Parathyroid adenoma (tissue), 2 donors: Measurements from ENCODE around the gene GRN.

Experiments used
- H2AFZ ChIP-seq: fragments of 300-600 bp; sonication (generic); one replicate; pipeline ENCODE4 v1.7.0; 2017; ENCODE audit warnings: antibody characterized with exemption, mild to moderate bottlenecking
- H3K27ac ChIP-seq: fragments of 300-600 bp; sonication (generic); one replicate; pipeline ENCODE4 v1.7.0; 2017
- H3K27me3 ChIP-seq: fragments of 300-600 bp; sonication (generic); one replicate; pipeline ENCODE4 v1.7.0; 2017; ENCODE audit warnings: low read length; ENCODE audit not compliant: control insufficient read depth, insufficient read depth
- H3K36me3 ChIP-seq: fragments of 300-600 bp; sonication (generic); one replicate; pipeline ENCODE4 v1.7.0; 2017; ENCODE audit warnings: low read length; ENCODE audit not compliant: control insufficient read depth, insufficient read depth
- H3K4me1 ChIP-seq: fragments of 300-600 bp; sonication (generic); one replicate; pipeline ENCODE4 v1.7.0; 2017; ENCODE audit warnings: control low read depth
- H3K4me2 ChIP-seq: fragments of 300-600 bp; sonication (generic); one replicate; pipeline ENCODE4 v1.7.0; 2017; ENCODE audit warnings: low read length
- H3K4me3 ChIP-seq: fragments of 300-600 bp; sonication (generic); one replicate; pipeline ENCODE4 v1.7.0; 2017; ENCODE audit warnings: low read depth, low read length
- H3K79me2 ChIP-seq: fragments of 300-600 bp; sonication (generic); one replicate; pipeline ENCODE4 v1.7.0; 2017; ENCODE audit warnings: control low read depth
- H3K9ac ChIP-seq: fragments of 300-600 bp; sonication (generic); one replicate; pipeline ENCODE4 v1.7.0; 2017; ENCODE audit warnings: mild to moderate bottlenecking
- H3K9me3 ChIP-seq: fragments of 300-600 bp; sonication (generic); one replicate; pipeline ENCODE4 v1.7.0; 2017; ENCODE audit warnings: low read length; ENCODE audit not compliant: control insufficient read depth
- CTCF ChIP-seq: fragments of 300-600 bp; sonication (generic); IDR thresholded peaks from one replicate; pipeline ENCODE4 v1.7.0; 2017; ENCODE audit warnings: antibody characterized with exemption, mild to moderate bottlenecking
- donor health status: primary hyperparathyroidism.

Gene GRN

GRCh38 chr17:44318077-44318892 lies 26.8 kb upstream of the GRN start:
- Histone ChIP-seq H3K79me2 (no peaks in the 10 kb centered on the region), H3K4me1 (peaks cover 6% of the 10 kb centered on the region), H2AFZ (no peak overlapping the region), H3K4me2 (no peak overlapping the region), H3K27ac (no peak overlapping the region), H3K27me3 (no peaks in the 10 kb centered on the region), H3K4me3 (no peak overlapping the region), H3K9ac (no peak overlapping the region), H3K9me3 (no peaks in the 10 kb centered on the region), H3K36me3 (no peaks in the 10 kb centered on the region)
- no peak for TF ChIP-seq CTCF

DNA sequence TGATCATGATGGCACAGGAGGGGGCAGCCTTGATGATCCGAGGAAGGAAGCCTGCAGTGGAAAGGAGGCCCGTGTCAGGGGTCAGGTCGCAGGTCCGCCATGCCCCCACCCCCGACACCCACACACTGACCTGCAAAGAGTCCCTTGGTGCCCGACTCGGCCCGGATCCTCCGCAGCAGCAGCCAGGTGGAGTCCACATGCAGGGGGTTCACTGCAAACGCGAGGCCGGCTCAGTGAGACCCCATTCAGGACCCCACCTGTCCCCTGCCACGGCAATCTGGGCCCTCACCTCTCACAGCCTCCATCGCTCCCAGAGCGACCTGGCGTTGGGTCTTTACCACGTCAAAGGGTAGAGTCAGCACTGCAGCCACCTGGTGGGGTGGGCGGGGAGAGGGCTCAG lies 25.0 kb upstream of the GRN start:
- Histone ChIP-seq H3K9me3 (no peaks in the 10 kb centered on the region), H3K27me3 (no peaks in the 10 kb centered on the region), H3K36me3 (no peaks in the 10 kb centered on the region), H3K4me3 (no peak overlapping the region), H3K4me2 (no peak overlapping the region), H3K9ac (no peak overlapping the region), H3K27ac (no peak overlapping the region), H3K79me2 (peaks cover 9% of the 10 kb centered on the region), H3K4me1 (peaks cover 11% of the 10 kb centered on the region), H2AFZ (no peak overlapping the region)
- TF ChIP-seq CTCF, result no peak

GRCh38 chr17:44321246-44322120 lies 23.6 kb upstream of the GRN start:
- TF ChIP-seq CTCF, result no peak
- Histone ChIP-seq H3K4me3 (no peak overlapping the region), H3K9me3 (no peaks in the 10 kb centered on the region), H2AFZ (no peak overlapping the region), H3K4me1 (peaks cover 9% of the 10 kb centered on the region), H3K9ac (no peak overlapping the region), H3K4me2 (no peak overlapping the region), H3K27ac (no peak overlapping the region), H3K36me3 (no peaks in the 10 kb centered on the region), H3K27me3 (no peaks in the 10 kb centered on the region), H3K79me2 (peaks cover 9% of the 10 kb centered on the region)

GRCh38 chr17:44322236-44322895 lies 22.7 kb upstream of the GRN start:
- no peak overlapping the region for H2AFZ ChIP-seq
- peaks cover 9% of the 10 kb centered on the region for H3K79me2 ChIP-seq
- no peaks in the 10 kb centered on the region for H3K27me3 ChIP-seq
- peaks cover 9% of the 10 kb centered on the region for H3K4me1 ChIP-seq
- no peak overlapping the region for H3K9ac ChIP-seq
- no peak for TF ChIP-seq CTCF
- no peaks in the 10 kb centered on the region for H3K36me3 ChIP-seq
- no peaks in the 10 kb centered on the region for H3K9me3 ChIP-seq
- H3K4me3 ChIP-seq, result no peak overlapping the region
- no peak overlapping the region for H3K4me2 ChIP-seq
- H3K27ac ChIP-seq, result no peak overlapping the region
